CD4-positive, alpha-beta T cell treated with Interleukin-15 for 4 hours (primary cell): Measurements from ENCODE around the gene CCDC167.
"Not testable (repeated sequence)": the region's sequence is repeated elsewhere in the genome, so short reads cannot be mapped to it uniquely, and the experiment has no call there.

ENCODE experiments used
- DNase-seq: peaks from one replicate; pipeline ENCODE4 v3.0.0-alpha.2; 2020; ENCODE audit warnings: low spot score

CCDC167 gene

GRCh38 chr6:37507690-37508421 is 8.2 kb upstream of the CCDC167 start:
- DNase-seq, result peak; percentile 59

- no peak for DNase-seq
These were observed 7.4 kb upstream of the CCDC167 start for GRCh38 chr6:37507077-37507476.

GRCh38 chr6:37506479-37506878 is 6.8 kb upstream of the CCDC167 start:
- DNase-seq, result no peak

- no peak for DNase-seq
These were observed 4.3 kb upstream of the CCDC167 start for GRCh38 chr6:37504024-37504423.

GRCh38 chr6:37503309-37503965 is 3.7 kb upstream of the CCDC167 start:
- peak; percentile 36 for DNase-seq

- DNase-seq, result peak; percentile 89
These were observed 3.1 kb upstream of the CCDC167 start for GRCh38 chr6:37502703-37503291.

- DNase-seq, result peak; percentile 69
These were observed 2.2 kb upstream of the CCDC167 start for GRCh38 chr6:37501632-37502491.

GRCh38 chr6:37500904-37501303 is 1.2 kb upstream of the CCDC167 start:
- DNase-seq, result not testable (repeated sequence)

GRCh38 chr6:37500294-37500608 is 558 bp upstream of the CCDC167 start:
- DNase-seq, result no peak

- DNase-seq, result no peak
These were observed 2.5 kb downstream of the CCDC167 start for GRCh38 chr6:37496951-37497885.

- no peak for DNase-seq
These were observed 4.3 kb downstream of the CCDC167 start for GRCh38 chr6:37495244-37495934.

- no peak for DNase-seq
These were observed 6.1 kb downstream of the CCDC167 start for GRCh38 chr6:37493661-37493995.

GRCh38 chr6:37492991-37493660 is 6.6 kb downstream of the CCDC167 start:
- no peak for DNase-seq

GRCh38 chr6:37492236-37492972 is 7.3 kb downstream of the CCDC167 start:
- DNase-seq, result no peak

- DNase-seq, result no peak
These were observed 7.9 kb downstream of the CCDC167 start for GRCh38 chr6:37491830-37492208.

GRCh38 chr6:37491171-37491829 is 8.4 kb downstream of the CCDC167 start:
- no peak for DNase-seq

- DNase-seq, result peak; percentile 41
These were observed 9.0 kb downstream of the CCDC167 start for GRCh38 chr6:37490536-37491170.

- peak; percentile 38 for DNase-seq
These were observed 9.9 kb downstream of the CCDC167 start for GRCh38 chr6:37489697-37490336.
